ENCODE data around the gene RBMY1J.
"Not testable (repeated sequence)": the region's sequence is repeated elsewhere in the genome, so short reads cannot be mapped to it uniquely, and the experiment has no call there.

The RBMY1J gene

DNA sequence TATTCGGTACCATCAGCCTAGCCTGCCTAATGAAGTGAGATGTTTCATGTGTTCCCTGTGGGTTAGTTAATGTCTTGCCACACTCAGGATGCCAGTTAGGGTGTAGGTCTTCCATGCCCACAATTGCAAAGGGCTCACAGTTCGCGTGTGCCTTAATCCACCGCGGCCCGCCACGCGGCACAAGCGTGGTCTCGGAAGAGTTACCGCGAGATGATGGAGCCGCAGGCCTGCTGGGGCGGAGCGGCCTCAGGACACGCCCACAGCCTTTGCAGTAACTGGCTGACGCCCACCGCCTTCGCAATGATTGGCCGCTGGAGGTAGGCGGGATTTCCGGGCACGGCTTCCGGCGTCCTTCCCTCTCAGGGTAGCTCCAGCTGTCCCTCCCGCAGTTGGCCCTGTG is at the start of gene RBMY1J:
Gene RBMY1J (plus strand): TSS at position 301 of the 400 bp plus-strand sequence. CDS start 2,038 bp downstream, outside the sequence.
- not testable (repeated sequence) for DNase-seq (ENCODE audit: low read depth in 2 of 2)

DNA sequence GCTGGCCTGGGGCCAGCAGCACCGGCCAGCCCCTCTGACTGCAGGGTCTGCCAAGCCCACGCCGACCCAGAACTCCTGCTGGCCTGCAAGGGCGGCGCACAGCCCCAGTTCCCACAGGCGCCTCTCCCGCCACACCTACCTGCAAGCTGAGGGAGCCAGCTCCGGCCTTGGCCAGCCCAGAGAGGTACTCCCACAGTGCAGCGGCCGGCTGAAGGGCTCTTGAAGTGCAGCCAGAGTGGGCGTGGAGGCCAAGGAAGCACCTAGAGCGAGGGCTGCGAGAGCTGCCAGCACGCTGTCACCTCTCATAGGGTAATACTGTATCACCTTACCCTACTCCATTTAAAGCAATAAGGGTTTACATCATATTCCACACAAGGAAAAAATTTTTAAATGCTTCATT is 35.8 kb upstream of the RBMY1J start:
- DNase-seq (ENCODE audit: low read depth in 2 of 2) = no peak

DNA sequence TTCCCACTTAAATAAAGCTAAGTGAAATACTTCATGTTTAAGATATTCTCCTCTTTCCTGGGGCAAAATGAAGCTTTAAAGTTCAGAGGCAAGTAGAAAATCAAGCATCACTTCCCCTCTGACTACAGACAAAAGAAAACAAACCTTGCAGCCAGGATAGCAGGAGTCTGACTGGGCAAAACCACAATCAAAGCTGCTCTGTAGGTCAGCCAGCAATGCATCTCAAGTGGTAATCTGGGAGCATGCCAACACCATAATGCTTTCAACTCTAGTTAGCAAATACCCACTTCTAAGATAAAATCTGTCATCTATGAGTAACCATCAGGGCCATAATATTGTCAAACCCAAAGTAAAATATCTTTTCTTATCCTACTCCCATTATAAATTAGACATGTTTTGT is 32.6 kb upstream of the RBMY1J start:
- no peak for DNase-seq (ENCODE audit: low read depth in 2 of 2)

DNA sequence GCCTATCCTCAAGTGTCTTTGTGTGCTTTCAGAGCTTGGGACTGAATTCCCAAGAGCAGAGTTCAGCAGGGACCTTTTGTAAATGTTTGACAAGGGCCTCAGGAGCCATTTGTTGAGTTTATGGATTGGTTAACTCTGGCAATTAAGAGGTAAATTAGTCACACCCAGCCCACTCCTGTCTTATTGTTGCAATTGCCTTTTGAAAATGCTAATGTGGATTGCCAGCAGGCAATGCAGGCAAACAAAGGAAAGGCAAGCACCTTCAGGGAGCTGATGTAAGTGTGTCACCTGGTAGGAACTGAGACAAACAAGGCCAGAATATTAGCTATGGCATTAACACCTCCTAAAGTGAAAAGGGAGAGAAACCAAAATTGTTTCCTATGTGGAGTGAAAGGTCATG is 29.7 kb upstream of the RBMY1J start:
- DNase-seq (ENCODE audit: low read depth in 2 of 2) = no peak

DNA sequence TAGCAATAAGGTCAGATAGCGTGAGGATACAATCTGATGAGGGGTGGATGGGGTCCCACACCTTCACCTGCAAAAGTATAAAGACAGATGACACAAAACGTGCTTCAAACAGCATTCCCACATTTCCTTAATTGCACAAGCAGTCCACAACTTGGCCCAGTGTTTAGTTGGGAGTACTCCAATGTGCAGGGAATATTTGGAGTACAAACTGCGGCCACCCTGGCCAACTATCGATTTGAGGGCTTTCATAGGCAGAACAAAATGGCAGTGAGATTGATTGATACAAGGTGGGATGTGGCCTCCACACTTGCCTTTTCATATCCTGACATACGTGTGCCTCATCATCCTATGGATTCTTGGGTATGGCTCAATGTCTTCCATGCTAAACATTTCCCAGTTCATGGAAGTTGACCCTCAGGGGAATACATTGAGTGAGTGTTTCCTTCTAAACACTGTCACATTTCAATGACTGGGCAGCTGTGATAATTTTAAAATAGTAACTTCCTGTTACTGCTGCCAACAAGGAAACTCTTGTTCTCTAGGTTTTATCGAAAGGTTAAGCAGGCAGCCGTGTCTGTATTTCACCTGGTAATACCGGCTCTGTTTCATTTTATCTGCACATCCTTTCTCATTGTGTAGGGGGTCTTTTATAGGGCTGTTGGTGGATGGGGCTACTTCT is 41.6 kb downstream of the RBMY1J start:
- not testable (repeated sequence) for DNase-seq (ENCODE audit: low read depth in 2 of 2)

DNA sequence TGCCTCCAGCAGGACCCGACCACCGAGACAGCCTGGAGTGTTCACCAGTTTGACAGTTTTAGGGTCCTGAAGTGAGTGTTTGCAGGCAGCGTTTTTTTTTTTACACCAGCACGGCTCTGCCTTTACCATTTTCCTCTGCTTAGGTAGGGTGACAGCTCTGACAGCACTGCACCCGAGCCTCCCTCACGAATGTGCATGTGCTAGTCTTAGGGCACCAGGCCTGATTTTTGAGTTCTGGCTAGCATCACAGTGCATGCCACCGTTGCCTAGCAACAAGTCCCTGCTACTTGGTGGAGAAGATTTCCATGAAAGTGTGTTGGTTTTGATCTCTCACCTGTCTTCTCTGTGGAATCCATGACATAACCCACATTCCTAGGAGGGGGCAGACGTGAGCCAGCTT is 52.3 kb downstream of the RBMY1J start:
- not testable (repeated sequence) for DNase-seq (ENCODE audit: low read depth in 2 of 2)

DNA sequence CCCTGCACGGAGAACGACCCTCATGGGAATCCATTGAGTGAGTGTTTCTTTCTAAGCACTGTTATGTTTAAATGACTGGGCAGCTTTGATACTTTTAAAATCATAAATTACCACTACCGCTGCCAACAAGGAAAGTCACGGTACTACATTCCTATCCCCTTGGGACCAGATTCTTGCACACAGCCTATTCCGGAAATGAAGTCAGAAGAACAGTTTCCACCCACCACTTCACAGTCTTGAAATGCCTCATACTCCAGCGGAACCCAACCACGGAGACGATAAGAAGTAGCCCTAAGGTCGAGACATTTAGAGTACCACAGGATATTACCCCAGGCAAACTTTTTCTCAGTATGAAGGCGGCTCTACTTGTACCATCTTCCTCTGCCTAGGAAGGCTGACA is 58.8 kb downstream of the RBMY1J start:
- DNase-seq (ENCODE audit: low read depth in 2 of 2) = not testable (repeated sequence)
